K562 (cell line): ENCODE measurements around the gene SLC5A12. TPM values are rescaled to one million over a fixed set of nuclear protein-coding genes. Genes with fewer than 3 reads are reported as not detected.

Experiments
- ATAC-seq: fragments of 200-7000 bp; cut with Tn5 transposase; 3 replicates; pipeline ENCODE4 v1.9.1; 2020; ENCODE audit warnings: moderate library complexity
- BruUV-seq: library from RNA; stranded (reverse); fragments of 400-500 nt; replicated peaks from 2 replicates; lab custom pipeline; 2021; lab: Mats Ljungman, UMichigan
- CTCF ChIA-PET: fragments of 300-600 bp; formaldehyde crosslinking; extraction: SDS; loops from one replicate; lab custom pipeline; 2021; ENCODE audit warnings: low intra/inter-chr PET ratio; lab: Yijun Ruan, JAX
- POLR2A ChIA-PET: fragments of 300-600, 350-650 bp; sonication (Branson Sonifier 250); formaldehyde crosslinking; extraction: SDS; loops from one replicate; lab custom pipeline; 2021; ENCODE audit warnings: antibody characterized with exemption, inconsistent platforms; lab: Yijun Ruan, JAX
- DNase-seq, 4 experiments: peaks; one replicate each; pipeline versions ENCODE4 v3.0.0 to v3.0.0-alpha.2; 2011 to 2018; ENCODE audit warnings: low spot score in 3 of 4, mixed read lengths in 3 of 4; ENCODE audit errors: extremely low read depth in 1 of 4
- FAIRE-seq: peaks from 2 replicates; lab custom pipeline; 2011; peaks lifted over from hg19 to GRCh38; lab: Jason Lieb, UNC
- H2AFZ ChIP-seq: 2 replicates; pipeline ENCODE4 v1.6.0; 2011; ENCODE audit warnings: low read depth, low read length, control low read depth, inconsistent platforms
- H3K27ac ChIP-seq: fragments of 200-600 bp; 3 replicates; pipeline ENCODE4 v1.8.0; 2011; ENCODE audit warnings: low read depth, mild to moderate bottlenecking, control low read depth, inconsistent platforms, low read length, moderate library complexity, mixed read lengths; ENCODE audit errors: extremely low read depth
- H3K27me3 ChIP-seq, 2 experiments: fragments of 300-600 bp in 1 of 2; 2 replicates in 1 of 2; 3 replicates in 1 of 2; pipeline versions ENCODE4 v1.6.0 to v1.8.0; 2011; ENCODE audit warnings: inconsistent platforms in 2 of 2, low read length in 2 of 2, mild to moderate bottlenecking in 1 of 2, mixed read lengths in 1 of 2, moderate library complexity in 1 of 2; ENCODE audit not compliant: control insufficient read depth in 2 of 2, insufficient read depth in 2 of 2
- H3K36me3 ChIP-seq: fragments of 300-600 bp; 3 replicates; pipeline ENCODE4 v1.8.0; 2011; ENCODE audit warnings: mild to moderate bottlenecking, low read length, inconsistent platforms; ENCODE audit not compliant: control insufficient read depth, insufficient read depth
- H3K4me1 ChIP-seq, 2 experiments: fragments of 200-600 bp in 1 of 2; replicated peaks in 1 of 2; 2 replicates in 1 of 2; 3 replicates in 1 of 2; pipeline versions ENCODE4 v1.5.1 to v1.8.0; 2011; ENCODE audit warnings: inconsistent platforms in 2 of 2, low read length in 2 of 2, mild to moderate bottlenecking in 1 of 2, mixed read lengths in 1 of 2, moderate library complexity in 1 of 2; ENCODE audit not compliant: control insufficient read depth in 2 of 2, insufficient read depth in 2 of 2
- H3K4me2 ChIP-seq: 2 replicates; pipeline ENCODE4 v1.6.1; 2011; ENCODE audit warnings: low read length, control low read depth, inconsistent platforms, mixed read lengths; ENCODE audit not compliant: insufficient read depth
- H3K4me3 ChIP-seq: fragments of 200-600 bp; sonication (generic), shearing (Covaris generic); 2 replicates; pipeline ENCODE4 v1.5.1; 2016; ENCODE audit warnings: control low read depth, inconsistent platforms
- H3K79me2 ChIP-seq: fragments of 200-600 bp; 3 replicates; pipeline ENCODE4 v1.8.0; 2011; ENCODE audit warnings: low read length, inconsistent platforms; ENCODE audit not compliant: control insufficient read depth, insufficient read depth
- H3K9ac ChIP-seq, 2 experiments: 2 replicates each; pipeline versions ENCODE4 v1.6.0 to v1.6.1; 2011; ENCODE audit warnings: low read depth in 2 of 2, low read length in 2 of 2, control low read depth in 1 of 2, inconsistent platforms in 1 of 2, mild to moderate bottlenecking in 1 of 2, mixed read lengths in 1 of 2; ENCODE audit not compliant: insufficient read depth in 1 of 2
- H3K9me1 ChIP-seq: one replicate; pipeline ENCODE4 v1.6.0; 2011; ENCODE audit warnings: inconsistent platforms, mild to moderate bottlenecking, low read length, moderate library complexity; ENCODE audit not compliant: control insufficient read depth, insufficient read depth
- H3K9me3 ChIP-seq: replicated peaks from 2 replicates; pipeline ENCODE4 v1.5.1; 2011; ENCODE audit warnings: low read depth, low read length, inconsistent platforms; ENCODE audit not compliant: control insufficient read depth, insufficient read depth
- H4K20me1 ChIP-seq: replicated peaks from 2 replicates; pipeline ENCODE4 v1.6.1; 2011; ENCODE audit warnings: low read length, inconsistent platforms, mixed read lengths; ENCODE audit not compliant: control insufficient read depth, insufficient read depth
- MAFF ChIP-seq: IDR thresholded peaks from 2 replicates; pipeline ENCODE4 v1.6.1; 2012; ENCODE audit warnings: low read length, improper control_type of control experiment
- WGBS: fragments of 100-300 bp; shearing (Covaris generic); methylation state at CpG from one replicate; pipeline ENCODE4 v1.1.6; 2016; ENCODE audit warnings: low coverage, mixed read lengths; ENCODE audit not compliant: insufficient coverage; ENCODE audit errors: missing lambda C conversion rate; 5-methylcytosine and 5-hydroxymethylcytosine counted together
- in situ Hi-C: fragments of 300-500 bp; cut with MboI; formaldehyde crosslinking; loops from 4 replicates; pipeline ENCODE4 v1.15.0; 2018; ENCODE audit warnings: inconsistent platforms, mixed read lengths
- intact Hi-C: fragments of 100-400 bp; cut with micrococcal nuclease; formaldehyde crosslinking; loops from 2 replicates; pipeline ENCODE4 v1.14.2; 2022
- polyA plus RNA-seq, 8 experiments: library from polyadenylated mRNA; depleted of rRNA in 4 of 8; stranded (reverse) in 5 of 8; unstranded in 3 of 8; fragments of >200 nt; fragmentation: Nextera tagmentation in 2 of 8; fragmentation: Illumina TruSeq in 1 of 8; extraction: Ambion mirVana in 2 of 8; extraction: Trizol in 1 of 8; gene quantifications; 2 replicates each; pipeline versions ENCODE4 v1.2.1 to v1.2.3, GENCODE V29; 2011 to 2014; ENCODE audit warnings: inconsistent platforms in 1 of 8, missing spikeins in 1 of 8
- total RNA-seq, 7 experiments: library from RNA; depleted of rRNA in 6 of 7; stranded (reverse); fragments of >200 nt in 6 of 7; fragmentation: Illumina TruSeq in 2 of 7; extraction: Trizol in 2 of 7; gene quantifications; 2 replicates each; pipeline versions ENCODE4 v1.2.1 to v1.2.3, GENCODE V29; 2011 to 2021; ENCODE audit warnings: low replicate concordance in 1 of 7
- TF ChIP-seq, protein P1 (sequence below), 2 experiments: fragments of 450-650 bp in 1 of 2; sonication (generic) in 1 of 2; formaldehyde crosslinking in 1 of 2; IDR thresholded peaks; 2 replicates each; pipeline versions ENCODE4 v1.7.1 to v1.9.0; 2016 to 2022; ENCODE audit warnings: inconsistent platforms in 1 of 2, mild to moderate bottlenecking in 1 of 2, missing genetic modification reagents in 1 of 2
- TF ChIP-seq, protein P2 (sequence below): sonication (generic); formaldehyde crosslinking; IDR thresholded peaks from 2 replicates; pipeline ENCODE4 v1.8.0; 2022; ENCODE audit warnings: mild to moderate bottlenecking, low read depth, missing genetic modification reagents

SLC5A12 gene
- total and polyA plus RNA-seq, 9 of the 15 experiments (the other 6 are each of a cell fraction or from before 2014, with no cell fraction given): 0.03 to 0.16 (median 0.06) TPM; not detected in 5

DNA sequence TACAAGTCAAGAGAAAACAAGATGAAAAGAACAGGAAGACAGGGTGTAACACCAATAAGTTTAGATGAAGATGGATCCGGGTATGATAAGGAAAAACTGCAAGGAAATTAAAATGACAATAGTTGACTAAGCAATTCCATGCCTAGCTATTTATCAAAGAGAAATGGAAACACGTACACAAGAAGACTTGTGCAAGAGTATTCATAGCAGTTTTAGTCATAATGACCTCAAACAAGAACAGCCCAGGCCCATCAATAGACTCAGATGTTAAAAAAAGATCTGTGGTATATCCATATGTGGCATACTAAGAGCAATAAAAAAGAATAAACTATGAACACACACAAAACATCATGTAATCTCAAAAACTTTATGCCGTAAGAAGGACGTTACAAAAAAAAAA, 33.2 kb downstream of the SLC5A12 start:
- no peaks in the 10 kb centered on the region for H3K36me3 ChIP-seq
- no TSS peak for BruUV-seq
- CTCF ChIA-PET: no interaction called here
- H3K4me3 ChIP-seq: no peak overlapping the region
- in situ Hi-C loops (no loop called here), intact Hi-C loops (no loop called here)
- no peak overlapping the region for H3K4me2 ChIP-seq
- H3K27ac ChIP-seq: no peak overlapping the region
- TF ChIP-seq MAFF: no peak
- TF ChIP-seq, protein P1, sequence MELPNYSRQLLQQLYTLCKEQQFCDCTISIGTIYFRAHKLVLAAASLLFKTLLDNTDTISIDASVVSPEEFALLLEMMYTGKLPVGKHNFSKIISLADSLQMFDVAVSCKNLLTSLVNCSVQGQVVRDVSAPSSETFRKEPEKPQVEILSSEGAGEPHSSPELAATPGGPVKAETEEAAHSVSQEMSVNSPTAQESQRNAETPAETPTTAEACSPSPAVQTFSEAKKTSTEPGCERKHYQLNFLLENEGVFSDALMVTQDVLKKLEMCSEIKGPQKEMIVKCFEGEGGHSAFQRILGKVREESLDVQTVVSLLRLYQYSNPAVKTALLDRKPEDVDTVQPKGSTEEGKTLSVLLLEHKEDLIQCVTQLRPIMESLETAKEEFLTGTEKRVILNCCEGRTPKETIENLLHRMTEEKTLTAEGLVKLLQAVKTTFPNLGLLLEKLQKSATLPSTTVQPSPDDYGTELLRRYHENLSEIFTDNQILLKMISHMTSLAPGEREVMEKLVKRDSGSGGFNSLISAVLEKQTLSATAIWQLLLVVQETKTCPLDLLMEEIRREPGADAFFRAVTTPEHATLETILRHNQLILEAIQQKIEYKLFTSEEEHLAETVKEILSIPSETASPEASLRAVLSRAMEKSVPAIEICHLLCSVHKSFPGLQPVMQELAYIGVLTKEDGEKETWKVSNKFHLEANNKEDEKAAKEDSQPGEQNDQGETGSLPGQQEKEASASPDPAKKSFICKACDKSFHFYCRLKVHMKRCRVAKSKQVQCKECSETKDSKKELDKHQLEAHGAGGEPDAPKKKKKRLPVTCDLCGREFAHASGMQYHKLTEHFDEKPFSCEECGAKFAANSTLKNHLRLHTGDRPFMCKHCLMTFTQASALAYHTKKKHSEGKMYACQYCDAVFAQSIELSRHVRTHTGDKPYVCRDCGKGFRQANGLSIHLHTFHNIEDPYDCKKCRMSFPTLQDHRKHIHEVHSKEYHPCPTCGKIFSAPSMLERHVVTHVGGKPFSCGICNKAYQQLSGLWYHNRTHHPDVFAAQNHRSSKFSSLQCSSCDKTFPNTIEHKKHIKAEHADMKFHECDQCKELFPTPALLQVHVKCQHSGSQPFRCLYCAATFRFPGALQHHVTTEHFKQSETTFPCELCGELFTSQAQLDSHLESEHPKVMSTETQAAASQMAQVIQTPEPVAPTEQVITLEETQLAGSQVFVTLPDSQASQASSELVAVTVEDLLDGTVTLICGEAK (IDR thresholded peaks at IDR 0.05): no peak
- TF ChIP-seq, protein P1 (CRISPR knock-in tag; IDR thresholded peaks at IDR 0.05): no peak
- TF ChIP-seq, protein P2, sequence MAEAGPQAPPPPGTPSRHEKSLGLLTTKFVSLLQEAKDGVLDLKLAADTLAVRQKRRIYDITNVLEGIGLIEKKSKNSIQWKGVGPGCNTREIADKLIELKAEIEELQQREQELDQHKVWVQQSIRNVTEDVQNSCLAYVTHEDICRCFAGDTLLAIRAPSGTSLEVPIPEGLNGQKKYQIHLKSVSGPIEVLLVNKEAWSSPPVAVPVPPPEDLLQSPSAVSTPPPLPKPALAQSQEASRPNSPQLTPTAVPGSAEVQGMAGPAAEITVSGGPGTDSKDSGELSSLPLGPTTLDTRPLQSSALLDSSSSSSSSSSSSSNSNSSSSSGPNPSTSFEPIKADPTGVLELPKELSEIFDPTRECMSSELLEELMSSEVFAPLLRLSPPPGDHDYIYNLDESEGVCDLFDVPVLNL: no peak
- no peak overlapping the region for H3K9ac ChIP-seq
- H3K27me3 ChIP-seq: no peaks in the 10 kb centered on the region
- no peaks in the 10 kb centered on the region for H3K9me1 ChIP-seq
- ATAC-seq (no peak), FAIRE-seq (no peak), DNase-seq (no peak)
- H2AFZ ChIP-seq: no peak overlapping the region
- no peaks in the 10 kb centered on the region for H3K9me3 ChIP-seq
- H3K4me1 ChIP-seq: no peaks in the 10 kb centered on the region
- H3K79me2 ChIP-seq: no peaks in the 10 kb centered on the region
- no peaks in the 10 kb centered on the region for H4K20me1 ChIP-seq
- POLR2A ChIA-PET: no interaction called here
- WGBS: 0% methylated on average over 4 of the region's 4 CpGs
